Bronchial epithelial cell (primary cell): ENCODE data around the gene SCRN3. TPM values are rescaled to one million over a fixed set of nuclear protein-coding genes. Genes with fewer than 3 reads are reported as not detected.
"Not testable (repeated sequence)": the region's sequence is repeated elsewhere in the genome, so short reads cannot be mapped to it uniquely, and the experiment has no call there.

ENCODE experiments used
- DNase-seq: peaks from one replicate; pipeline ENCODE4 v3.0.0-alpha.2; 2010; ENCODE audit warnings: low read depth
- FAIRE-seq: peaks from 2 replicates; lab custom pipeline; 2011; peaks lifted over from hg19 to GRCh38; lab: Jason Lieb, UNC
- H3K27me3 ChIP-seq: 2 replicates; pipeline ENCODE4 v1.5.1; 2011; ENCODE audit warnings: low read length; ENCODE audit not compliant: control insufficient read depth, insufficient read depth
- H3K36me3 ChIP-seq: 2 replicates; pipeline ENCODE4 v1.5.1; 2011; ENCODE audit warnings: low read length; ENCODE audit not compliant: control insufficient read depth, insufficient read depth
- H3K4me3 ChIP-seq: 2 replicates; pipeline ENCODE4 v1.5.1; 2011; ENCODE audit warnings: mild to moderate bottlenecking, low read depth, low read length, control low read depth
- total RNA-seq: library from RNA; depleted of rRNA; stranded (reverse); fragments of >200 nt; gene quantifications from 2 replicates; pipeline ENCODE4 v1.2.1, GENCODE V29; 2014
- TF ChIP-seq, protein P1 (sequence below): IDR thresholded peaks from 2 replicates; pipeline ENCODE4 v1.5.1; 2011; ENCODE audit warnings: mild to moderate bottlenecking, moderate library complexity, low read length, control low read depth, inconsistent platforms; ENCODE audit not compliant: insufficient read depth, severe bottlenecking

The SCRN3 gene
- total RNA-seq, 1 donor from 2014 or later: 20.0 TPM

DNA sequence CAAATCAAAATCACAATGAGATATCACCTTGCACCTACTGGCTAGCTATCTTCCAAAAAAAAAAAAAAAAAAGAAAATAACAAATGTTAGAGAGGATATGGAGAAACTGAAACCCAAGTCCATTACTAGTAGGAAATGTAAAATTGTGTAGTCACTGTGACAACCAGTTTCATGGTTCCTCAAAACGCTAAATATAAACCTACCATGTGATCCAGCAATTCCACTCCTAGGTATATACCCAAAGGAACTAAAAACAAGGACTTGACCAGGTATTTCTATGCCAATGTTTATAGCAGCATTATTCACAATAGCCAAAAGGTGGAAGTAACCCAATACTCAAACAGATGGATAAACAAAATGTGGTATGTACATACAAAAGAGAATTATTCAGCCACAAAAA, 11.7 kb upstream of the SCRN3 start:
- Histone ChIP-seq H3K4me3 (no peak overlapping the region), H3K36me3 (peaks cover 7% of the 10 kb centered on the region), H3K27me3 (no peaks in the 10 kb centered on the region)
- no peak for DNase-seq
- TF ChIP-seq, protein P1, sequence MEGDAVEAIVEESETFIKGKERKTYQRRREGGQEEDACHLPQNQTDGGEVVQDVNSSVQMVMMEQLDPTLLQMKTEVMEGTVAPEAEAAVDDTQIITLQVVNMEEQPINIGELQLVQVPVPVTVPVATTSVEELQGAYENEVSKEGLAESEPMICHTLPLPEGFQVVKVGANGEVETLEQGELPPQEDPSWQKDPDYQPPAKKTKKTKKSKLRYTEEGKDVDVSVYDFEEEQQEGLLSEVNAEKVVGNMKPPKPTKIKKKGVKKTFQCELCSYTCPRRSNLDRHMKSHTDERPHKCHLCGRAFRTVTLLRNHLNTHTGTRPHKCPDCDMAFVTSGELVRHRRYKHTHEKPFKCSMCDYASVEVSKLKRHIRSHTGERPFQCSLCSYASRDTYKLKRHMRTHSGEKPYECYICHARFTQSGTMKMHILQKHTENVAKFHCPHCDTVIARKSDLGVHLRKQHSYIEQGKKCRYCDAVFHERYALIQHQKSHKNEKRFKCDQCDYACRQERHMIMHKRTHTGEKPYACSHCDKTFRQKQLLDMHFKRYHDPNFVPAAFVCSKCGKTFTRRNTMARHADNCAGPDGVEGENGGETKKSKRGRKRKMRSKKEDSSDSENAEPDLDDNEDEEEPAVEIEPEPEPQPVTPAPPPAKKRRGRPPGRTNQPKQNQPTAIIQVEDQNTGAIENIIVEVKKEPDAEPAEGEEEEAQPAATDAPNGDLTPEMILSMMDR: no peak
- no peak for FAIRE-seq

- peaks cover 7% of the 10 kb centered on the region for H3K36me3 ChIP-seq
- TF ChIP-seq, protein P1: no peak
- no peak for DNase-seq
- H3K4me3 ChIP-seq: no peak overlapping the region
- no peaks in the 10 kb centered on the region for H3K27me3 ChIP-seq
- FAIRE-seq: no peak
Measured at GRCh38 chr2:174385201-174385600, 10.3 kb upstream of the SCRN3 start.

GRCh38 chr2:174388706-174389105, 6.8 kb upstream of the SCRN3 start:
- not testable (repeated sequence) for H3K27me3 ChIP-seq, H3K4me3 ChIP-seq, H3K36me3 ChIP-seq, DNase-seq, FAIRE-seq

- H3K27me3 ChIP-seq: no peaks in the 10 kb centered on the region
- H3K4me3 ChIP-seq: no peak overlapping the region
- FAIRE-seq (no peak), DNase-seq (no peak)
- TF ChIP-seq, protein P1: no peak
- H3K36me3 ChIP-seq: peaks cover 4% of the 10 kb centered on the region
Measured at GRCh38 chr2:174389542-174389941, 6.0 kb upstream of the SCRN3 start.

- not testable (repeated sequence) for H3K4me3 ChIP-seq, FAIRE-seq, H3K36me3 ChIP-seq, DNase-seq, H3K27me3 ChIP-seq
Measured at GRCh38 chr2:174390303-174390702, 5.2 kb upstream of the SCRN3 start.

- no peaks in the 10 kb centered on the region for H3K27me3 ChIP-seq
- no peak for FAIRE-seq
- peaks cover 3% of the 10 kb centered on the region for H3K36me3 ChIP-seq
- peak; percentile 70 for DNase-seq
- TF ChIP-seq, protein P1: no peak
- H3K4me3 ChIP-seq: no peak overlapping the region
Measured at GRCh38 chr2:174392706-174393105, 2.8 kb upstream of the SCRN3 start.

DNA sequence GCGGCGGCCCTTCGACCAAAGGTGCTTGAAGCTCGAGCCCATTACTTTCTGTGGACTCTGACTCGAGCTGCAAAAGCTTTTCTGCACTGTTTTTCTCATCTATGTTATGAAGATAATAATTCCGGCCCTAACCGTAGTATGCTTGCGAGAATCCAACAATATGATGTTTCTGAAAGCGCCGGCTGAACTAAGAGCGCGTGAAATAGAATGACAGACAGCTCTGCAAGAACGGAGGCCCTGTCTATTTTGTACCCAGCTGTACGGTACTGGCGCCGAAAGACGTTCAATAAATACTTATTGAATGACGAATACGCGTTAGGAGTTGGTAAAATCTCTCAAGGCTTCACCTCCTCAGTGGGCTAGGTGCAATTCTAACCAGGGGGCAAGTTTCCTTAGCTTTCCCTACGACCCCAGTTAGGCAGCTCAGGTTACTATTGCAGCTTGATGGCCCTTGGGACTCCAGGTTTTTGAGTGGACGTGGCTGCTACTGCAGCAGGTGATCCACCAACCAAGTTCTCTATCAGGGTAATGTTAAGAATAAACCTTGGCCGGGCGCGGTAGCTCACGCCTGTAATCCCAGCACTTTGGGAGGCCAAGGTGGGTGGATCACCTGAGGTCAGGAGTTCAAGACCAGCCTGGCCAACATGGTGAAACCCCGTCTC, 570 bp downstream of the SCRN3 start:
- TF ChIP-seq, protein P1: no peak
- FAIRE-seq (no peak), DNase-seq (peak; percentile 29)
- peak overlapping the region; percentile 83 for H3K4me3 ChIP-seq
- no peaks in the 10 kb centered on the region for H3K36me3 ChIP-seq
- H3K27me3 ChIP-seq: no peaks in the 10 kb centered on the region
